SHP77 (cell line): ENCODE measurements around the gene EFNB1.

Source experiments
- DNase-seq, 2 experiments: peaks; one replicate each; lab custom pipeline; 2025; lab: John Stamatoyannopoulos, UW

EFNB1 gene

GRCh38 chrX:68883800-68884199 is 55.0 kb downstream of the EFNB1 start:
- no peak for DNase-seq

GRCh38 chrX:68889249-68889648 is 60.4 kb downstream of the EFNB1 start:
- DNase-seq = no peak
